Measurements from ENCODE around the gene NR1D1.

NR1D1 gene

DNA sequence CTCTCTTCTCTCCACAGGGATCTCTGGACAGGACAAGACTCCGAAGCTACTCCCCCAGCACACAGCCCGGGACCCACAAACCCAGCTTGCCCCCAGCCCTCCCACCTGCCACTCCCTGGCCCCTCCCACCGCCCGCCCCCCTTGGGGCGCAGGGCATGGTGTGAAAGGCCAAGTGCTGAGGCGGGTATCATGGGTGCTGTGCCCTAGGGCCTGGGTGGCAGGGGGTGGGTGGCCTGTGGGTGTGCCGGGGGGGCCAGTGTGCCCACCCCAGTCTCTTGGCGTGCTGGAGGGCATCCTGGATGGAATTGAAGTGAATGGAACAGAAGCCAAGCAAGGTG lies 26.2 kb downstream of the NR1D1 start:
- DNase-seq, result no peak

DNA sequence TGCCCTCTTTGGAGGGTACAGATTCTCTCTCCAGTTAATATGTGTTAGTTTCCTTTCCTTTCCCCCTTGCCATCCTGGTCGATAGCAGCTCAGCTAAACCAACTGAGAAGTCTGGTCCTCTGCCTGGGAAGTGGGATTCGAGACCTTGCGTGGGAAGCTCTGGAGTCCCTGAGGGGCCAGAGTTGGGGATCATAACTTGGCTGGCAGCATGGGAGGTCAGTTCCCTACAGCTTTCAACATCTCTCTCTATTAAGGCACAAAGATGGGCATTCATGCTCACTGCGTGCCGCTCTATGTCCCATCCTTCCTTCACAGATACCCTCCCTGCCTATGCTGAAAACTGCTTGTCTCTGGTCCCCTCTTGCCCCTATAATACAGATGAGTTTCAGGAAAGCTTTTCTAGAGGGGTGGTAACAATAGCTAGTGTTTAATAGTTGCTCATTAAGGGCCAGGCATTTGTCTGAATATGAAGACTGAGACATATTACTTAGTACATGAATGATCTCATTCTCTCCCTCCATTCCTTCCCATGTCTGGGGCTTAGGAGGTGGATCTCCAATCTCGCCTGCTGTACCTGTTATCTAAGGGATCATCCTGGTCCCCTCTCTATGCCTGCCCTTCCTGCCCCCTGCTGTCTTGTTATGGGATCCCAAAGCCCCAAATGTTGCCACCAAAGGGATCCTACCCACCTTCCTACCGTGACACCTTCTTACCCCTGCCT lies 26.8 kb downstream of the NR1D1 start:
- no peak for DNase-seq

DNA sequence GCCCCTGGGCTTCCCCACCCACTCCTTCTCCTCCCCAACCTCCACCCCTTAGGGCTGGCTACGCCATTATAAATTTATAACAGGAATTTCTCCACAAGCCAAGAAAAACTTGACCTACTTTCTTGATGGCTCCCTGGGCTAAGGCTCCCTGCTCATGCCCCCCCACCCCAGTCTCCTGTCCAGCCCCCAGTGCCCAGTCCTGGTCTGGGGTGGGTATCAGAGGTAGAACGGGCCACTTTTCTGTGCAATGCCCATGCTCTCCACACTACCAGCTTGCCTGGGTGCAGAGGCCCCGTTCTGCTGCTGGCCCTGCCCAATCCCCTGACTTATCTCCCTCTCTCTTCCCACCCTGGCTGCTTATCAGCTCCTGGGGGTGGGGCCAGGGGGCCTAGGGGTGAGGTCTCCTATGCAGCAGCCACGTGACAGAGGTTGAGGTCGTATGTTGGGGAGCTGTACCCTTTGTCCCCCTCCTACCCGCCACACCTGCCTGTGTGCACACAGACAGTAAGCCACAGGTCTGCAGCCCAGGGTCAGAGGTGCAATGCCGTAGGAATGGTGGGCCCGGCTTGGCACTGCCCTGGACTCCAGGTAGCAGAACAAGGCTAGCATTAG lies 27.5 kb downstream of the NR1D1 start:
- DNase-seq, result no peak

DNA sequence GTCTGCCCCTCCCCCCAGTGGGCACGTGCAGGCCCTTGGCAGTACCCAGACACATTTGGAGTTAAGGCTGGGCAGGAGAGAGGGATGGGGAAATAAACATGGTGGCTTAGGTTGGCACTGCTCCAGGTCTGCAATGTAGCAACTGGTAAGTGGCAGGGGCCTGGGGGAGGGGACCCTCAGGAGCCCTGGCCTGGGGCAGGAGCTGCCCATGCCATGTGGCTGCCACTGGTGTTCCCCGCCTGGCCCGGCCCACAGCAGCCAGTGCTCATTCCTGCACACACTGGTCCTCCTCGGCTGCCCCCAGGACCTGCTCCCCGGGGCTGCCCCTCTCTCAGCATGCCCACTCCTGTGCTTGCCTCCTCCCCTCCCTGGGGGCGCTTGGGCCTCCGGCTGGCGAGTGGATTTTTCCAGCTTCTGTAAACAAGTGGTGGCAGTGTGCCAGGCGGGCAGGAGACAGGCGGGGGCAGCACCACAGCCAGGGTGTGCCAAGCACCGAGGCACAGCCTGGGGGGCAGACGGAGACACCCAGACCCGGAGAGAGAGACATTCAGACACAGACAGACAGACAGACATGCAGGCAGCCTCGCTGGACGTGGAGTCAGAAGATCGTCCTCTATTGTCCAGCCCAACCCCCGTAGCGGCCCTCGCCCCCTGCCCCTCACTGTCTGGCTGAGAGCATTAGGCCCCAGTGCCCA lies 28.2 kb downstream of the NR1D1 start:
- peak; percentile 8 for DNase-seq

DNA sequence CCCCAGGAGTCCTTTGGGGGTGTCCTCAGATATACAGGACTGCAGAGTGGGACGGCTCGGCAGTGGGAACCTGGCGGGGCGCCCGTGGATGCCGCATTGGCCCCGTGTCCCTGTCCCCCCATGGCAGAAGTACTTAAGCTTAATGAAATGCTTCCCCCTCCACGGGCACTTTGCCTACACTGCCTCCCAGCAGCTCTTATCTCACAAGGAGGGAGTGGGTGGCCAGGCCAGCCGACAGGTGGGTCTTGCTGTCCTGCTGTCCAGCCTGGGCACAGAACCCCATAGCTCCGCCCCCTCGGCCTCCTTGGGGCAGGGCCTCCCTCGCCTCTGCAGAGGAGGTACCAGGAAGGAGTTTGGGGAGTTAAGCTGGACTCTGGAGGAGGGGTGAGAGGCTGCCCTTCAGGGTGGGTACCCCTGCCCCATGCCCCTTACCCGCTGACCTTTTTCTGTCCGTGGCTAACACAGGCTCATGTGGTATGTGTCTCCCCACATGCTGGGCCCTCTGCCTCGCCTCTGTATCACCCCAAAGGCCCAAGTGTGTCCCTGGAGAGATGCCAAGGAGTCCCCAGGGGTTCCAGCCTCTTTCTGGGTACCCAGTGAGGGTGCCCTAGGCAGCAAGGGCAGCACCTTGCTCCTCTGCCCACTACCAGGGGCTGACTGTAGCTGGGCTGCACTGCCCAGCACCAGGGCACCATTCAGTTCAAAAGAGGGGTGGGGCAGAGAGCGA lies 28.9 kb downstream of the NR1D1 start:
- DNase-seq, result no peak

DNA sequence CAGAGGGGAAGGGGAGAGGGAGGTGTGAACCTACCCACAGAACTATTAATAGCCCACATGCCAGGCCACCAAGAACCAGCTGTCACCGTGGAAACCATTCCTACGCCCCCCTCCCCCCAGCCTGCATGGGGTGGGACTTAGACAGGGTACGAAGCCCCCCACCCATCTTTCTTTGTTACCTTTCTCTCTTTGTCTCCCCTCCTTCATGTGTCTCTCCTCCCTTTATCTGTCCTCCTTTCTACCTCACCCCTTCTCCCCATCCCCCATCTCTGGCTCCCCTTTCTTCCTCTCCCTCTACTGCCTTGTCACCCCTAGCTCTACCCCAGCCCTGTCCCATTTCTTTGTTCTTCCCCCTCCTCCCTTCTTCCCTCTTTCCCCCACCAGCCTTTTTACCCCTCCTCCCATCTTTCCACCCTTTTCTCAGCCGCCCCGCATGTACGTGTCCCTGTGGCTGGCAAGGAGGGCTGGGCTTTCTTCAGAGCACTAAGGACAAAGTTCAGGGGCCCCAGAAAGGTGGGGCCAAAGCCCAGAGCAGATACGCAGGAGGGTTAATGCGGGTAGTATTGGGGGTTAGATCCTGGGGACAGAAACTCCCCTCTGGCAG lies 29.6 kb downstream of the NR1D1 start:
- no peak for DNase-seq

DNA sequence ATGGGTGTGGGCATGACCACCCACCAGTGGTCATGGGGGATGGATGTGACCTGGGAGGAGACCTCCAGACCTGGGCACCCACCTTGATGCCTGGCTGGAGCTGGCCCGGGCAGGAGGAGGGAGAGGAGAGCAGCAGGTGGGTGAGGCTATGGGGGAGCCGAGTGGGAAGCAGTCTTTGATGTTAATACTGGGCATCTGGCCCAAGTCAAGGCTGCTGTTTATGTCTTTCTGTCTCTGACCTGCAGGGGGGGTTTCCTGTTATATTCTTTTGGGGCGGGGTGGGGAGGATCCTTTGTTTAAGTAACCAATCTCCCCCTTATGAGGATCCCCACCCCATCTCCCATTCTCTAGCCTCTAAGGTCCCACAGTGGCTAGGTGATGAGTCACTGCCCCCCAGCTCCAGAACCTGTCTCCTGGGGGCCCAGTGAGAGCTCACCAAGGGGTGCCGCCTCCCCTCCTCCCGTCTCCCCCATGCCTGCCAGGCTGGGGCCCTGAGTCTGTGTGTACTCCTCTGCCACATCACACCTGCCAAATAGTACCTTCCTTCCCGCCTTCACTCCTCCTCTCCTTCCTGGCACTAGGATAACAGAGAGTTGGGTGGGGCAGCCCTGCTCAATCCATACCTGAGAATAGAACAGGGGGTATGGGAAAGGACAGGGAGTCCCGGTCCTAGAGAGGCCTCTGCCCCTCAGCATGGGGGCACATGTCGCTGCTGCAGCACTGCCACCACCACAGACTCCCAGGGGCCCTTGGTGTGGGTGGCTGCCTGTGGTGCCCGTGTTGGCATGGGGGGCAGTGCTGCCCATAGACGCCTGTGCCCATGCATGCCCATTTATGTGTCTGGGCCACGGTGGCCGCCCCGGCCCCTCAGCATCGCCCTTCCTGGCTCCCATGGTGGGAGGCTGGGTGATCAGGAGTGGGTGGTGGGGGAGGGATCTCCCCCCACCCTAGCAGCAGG lies 30.4 kb downstream of the NR1D1 start:
- DNase-seq, result no peak

DNA sequence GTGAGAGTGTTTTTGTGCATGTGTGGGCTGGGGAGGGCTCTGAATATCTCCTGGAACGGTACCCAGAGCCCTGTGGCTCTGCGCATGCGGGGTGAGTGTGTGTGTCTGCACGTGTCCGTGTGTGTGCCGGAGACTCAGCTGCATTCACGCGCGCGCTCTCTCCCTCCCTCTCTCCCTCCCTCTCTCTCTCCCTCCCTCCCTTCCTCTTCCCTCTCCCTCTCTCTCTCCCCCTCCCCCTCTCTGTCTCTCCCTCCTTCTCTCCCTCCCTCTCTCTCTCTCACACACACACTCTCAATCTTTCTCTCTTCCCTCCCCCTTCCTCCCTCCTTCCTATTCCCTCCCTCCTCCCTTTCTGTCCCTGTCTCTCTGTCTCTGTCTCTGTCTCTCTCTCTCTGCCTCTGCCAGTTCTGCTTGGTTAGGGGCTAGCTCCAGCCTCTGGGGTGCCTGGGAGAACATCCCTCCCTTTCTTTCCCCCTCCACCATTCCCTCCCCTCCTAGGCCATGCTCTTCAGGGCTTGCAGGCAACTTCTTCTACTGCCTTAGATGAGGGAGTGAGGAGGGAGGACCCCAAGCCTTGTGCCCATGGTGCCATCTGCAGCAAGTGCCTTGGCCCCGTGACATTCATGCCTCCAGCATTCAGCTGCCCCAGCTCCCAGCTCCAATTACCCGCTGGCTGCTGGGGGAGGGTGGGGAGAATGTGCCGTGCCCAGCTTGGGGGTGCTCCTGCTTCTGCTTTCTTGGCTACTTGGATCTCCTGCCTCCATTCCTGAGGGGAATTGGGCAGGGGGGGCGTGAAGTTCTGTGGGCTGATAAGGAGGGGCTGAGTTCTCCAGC lies 31.3 kb downstream of the NR1D1 start:
- DNase-seq, result no peak

DNA sequence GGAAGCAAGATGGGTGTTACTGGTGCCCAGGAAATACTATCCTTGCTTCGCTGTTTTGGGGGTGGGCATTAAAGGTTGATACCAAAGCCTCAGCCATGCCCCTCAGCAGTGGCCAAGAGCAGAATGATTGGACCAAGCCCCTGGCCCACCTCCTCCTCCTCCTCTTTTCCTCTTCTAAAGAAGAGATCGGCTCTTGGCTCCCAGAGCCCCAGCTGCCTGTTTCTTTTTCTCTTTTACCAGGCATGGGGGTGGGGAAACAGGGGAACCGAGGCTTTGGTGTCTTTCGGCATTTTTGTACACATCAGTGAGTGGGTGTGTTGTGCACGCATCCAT lies 31.8 kb downstream of the NR1D1 start:
- no peak for DNase-seq

DNA sequence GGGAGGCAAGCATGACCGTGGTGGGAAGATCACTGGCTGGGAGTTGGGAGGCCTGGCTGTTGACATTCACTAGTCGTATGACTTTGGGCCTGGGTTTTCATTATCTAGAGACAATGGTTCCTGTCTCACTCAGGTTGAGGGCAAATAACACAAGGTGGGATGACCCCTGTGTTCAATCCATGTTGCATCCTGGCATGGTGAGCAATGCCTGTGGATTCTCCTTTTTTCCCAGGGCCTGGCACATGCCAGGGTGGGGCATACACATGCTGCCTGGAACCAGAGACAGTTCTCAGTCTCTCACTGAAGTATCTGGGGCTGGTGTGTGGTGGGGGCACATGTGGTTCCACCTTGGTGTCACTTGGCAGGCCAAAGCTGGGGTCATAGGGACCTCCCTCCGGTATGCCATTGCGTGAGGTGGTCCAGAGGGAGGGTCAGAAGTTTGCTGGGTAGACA lies 32.2 kb downstream of the NR1D1 start:
- no peak for DNase-seq

DNA sequence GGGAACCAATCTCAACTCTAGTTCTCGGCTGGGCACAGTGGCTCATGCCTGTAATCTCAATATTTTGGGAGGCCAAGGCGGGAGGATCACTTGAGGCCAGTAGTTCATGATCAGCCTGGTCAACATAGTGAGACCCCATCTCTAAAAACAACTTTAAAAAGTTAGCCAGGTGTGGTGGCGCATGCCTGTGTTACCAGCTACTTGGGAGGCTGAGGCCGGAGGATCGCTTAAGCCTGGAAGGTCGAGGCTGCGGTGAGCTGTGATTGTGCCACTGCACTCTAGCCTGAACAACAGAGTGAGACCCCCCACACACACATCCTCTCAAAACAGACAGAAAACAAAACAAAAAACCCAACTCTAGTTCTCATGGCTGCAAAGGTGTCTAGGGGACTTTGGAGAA lies 32.7 kb downstream of the NR1D1 start:
- no peak for DNase-seq

DNA sequence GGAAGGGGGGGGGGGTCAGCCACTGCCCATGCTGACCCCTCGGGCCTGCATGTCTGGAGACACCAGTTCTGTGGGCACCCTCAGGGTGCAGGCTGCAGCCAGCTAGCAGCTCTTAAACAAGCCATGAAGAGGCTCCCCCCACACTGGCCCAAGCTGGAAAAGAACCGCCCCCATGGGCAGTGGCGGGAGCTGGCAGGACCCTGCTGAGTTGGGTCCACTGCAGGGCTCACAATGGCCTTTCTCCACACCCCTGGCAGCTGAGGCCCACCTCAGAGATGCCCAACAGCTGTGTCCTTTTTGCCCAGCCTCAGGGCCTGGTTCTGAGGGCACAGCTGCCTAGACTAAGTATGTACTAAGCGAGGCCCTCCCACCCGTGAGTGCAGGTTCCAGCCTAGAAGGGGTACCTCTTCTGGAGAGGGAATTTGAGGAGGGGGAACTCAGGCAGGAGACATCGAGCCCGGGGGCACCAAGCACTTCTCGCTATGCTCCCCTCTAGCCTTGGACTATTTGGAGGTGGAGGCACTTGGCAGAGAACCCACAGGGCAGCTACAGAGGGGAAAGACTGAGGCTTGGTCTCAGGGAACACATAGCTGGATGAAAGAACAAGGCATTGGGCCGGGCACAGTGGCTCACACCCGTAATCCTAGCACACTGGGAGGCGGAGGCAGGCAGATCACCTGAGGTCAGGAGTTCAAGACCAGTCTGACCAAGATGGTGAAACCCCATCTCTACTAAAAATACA lies 34.4 kb downstream of the NR1D1 start:
- DNase-seq, result no peak

DNA sequence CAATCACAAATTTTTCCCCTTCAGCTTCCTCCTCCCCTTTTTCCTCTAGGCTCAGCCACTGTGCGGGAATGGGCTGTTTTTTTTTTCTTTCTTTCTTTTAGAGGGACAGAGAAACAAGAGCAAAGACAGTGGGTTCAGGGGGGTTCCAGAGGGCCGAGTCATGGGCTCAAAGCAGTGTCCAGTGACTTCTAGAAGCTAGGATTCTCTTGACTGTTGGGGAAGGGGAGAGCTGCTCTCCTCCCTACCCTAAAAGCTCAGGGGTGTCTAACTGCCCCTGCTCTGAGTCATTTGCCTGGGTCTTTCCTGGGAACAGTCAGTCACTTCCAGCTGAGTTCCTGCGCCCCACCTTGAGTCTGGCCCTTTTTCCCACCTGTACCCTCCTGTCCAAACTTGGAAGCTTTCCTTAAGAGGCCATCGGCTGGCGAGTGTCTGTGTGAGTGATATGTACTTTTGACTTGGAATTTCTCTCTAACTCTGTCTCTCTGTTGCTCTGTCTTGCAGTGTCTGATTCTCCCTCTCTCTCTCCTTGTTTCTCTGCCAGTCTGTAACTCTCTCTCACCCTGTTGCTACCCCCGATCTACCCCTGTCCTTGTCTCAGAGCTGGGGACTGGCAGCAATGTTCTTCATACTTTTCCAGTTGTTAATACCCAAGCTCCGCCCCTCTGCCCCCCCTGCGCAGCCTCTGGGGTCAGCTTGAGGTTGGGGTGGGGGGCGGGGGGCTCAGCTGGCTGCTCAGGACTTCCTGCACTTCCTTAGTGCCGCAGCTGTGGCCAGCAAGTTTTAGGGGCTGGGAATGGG lies 35.2 kb downstream of the NR1D1 start:
- DNase-seq, result no peak

DNA sequence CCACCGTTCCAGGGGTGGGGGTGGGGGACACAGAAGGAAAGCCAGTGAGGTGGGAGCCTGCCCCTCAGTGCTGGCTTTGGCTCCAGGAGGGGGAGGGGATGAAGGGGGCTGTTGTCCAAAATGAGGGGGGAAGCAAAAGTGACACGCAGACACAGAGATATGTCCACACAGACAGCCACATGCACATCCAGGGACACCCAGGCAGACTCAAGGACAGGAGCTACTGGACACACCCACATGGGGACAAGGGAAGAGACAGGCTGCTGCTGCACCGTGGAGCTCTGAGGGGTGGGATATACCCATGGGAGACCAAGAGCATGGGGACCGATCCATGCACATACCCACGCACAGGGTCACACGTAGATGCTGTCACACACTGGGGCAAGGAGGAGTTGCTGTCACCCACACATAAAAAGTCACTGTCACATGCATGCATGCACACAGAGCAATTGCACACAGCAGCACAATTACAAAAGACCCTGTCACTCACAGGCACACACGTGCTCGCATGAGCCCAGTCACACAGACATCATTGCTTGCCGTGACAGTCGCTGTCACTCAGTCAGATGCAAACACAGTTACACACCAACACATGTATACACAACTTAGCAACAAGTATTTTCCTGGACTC lies 36.4 kb downstream of the NR1D1 start:
- peak; percentile 10 for DNase-seq

DNA sequence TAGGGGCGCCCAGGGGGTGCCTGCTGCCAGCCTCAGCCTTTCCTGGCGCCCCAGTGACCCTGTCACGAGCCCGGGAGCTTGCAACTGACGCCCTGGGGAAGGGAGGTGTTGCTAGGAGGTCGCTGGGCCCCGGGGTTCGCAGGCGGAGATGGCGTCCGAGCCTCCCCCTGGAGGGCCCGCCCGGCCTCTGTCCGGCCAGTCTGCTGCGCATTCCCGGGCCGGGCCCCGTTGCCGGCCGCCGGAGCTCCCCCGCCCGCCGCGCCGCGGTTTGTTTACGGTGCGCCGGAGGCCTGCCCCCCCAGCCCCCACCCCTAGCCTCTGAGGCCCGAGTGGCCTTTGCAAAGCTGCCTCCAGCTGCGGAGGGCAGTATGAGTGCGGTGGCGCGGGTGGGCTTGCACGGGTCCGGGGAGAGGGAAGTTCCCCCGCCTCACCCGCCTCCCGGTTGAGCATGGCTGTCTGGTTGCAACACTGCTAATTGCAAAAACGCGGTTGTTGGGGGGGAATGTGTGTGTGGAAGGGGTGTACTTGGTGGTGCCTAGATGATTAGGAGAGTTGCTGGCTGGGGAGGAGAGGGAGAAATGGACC lies 37.1 kb downstream of the NR1D1 start:
- DNase-seq, result no peak

DNA sequence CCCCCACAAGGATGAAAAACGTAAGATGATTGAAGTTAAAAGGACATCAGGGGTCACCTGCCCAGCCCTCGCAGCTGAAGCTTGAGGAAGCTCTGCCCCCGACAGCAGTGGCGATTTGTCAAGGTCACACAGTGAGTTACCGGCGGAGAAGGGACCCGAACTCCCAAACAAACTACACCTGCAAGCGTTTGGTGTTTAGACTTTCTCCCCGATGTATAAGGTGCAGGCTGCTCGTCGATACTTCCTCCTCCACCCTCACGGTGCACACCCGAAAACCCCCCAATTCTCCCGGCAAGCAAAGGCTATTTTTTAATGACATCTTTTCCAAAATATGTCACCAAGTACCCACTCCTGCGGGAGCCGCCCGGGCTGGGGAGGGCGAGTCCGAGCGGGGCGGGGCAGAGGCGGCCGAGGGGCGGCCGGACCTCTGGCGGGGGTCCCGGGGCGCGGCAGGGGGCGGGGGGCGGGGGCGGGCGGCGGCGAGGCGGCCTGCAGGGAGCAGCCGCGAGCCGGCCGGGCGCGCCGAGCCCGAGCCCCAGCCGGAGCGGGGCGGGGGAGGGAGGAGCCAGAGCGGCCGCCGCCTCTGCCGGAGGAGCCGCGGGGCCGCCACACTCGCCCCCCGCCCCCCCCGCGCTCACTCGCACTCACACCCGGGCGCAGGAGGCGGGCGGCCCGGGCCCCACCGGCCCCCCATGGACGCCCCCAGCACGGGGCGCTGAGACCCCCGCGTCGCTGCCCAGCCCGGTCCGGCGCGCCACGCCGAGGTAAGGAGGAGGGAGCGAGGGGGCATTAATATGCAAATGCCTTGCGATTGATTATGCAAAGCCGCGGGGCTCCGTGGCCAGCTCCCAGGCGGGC lies 37.8 kb downstream of the NR1D1 start, which contains the start of gene THRA:
Gene THRA (plus strand): TSS at position 637 of the 858 bp plus-strand sequence. CDS start 11,524 bp downstream, outside the sequence.
- no peak for DNase-seq

DNA sequence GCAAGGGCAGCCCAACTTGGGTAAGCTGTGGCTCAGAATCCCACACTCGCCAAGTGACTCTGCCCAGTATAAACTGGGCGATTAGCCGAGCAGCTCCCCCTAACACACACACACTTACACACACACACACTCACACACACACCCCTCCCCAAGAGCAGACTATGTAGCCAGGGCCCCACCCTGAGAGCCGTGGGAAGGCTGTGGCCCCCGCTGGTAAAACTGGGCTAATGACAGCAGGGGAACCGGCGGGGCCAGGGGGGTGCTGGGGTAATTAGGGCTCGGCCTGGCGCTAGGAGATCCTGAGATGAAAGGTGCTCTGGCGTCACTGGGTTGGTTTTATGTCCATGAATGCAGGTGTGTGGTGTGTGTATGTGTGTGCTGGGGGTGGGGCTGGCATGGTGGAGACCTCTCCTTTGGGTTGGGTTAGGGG lies 38.8 kb downstream of the NR1D1 start:
- no peak for DNase-seq

All from NCI-H748 treated with DMSO at 0.1 percent for 48 hours (cell line).